GDM1 (cell line): Measurements from ENCODE around the gene COX19.
"Not testable (repeated sequence)": the region's sequence is repeated elsewhere in the genome, so short reads cannot be mapped to it uniquely, and the experiment has no call there.

ENCODE experiments used
- DNase-seq: peaks from one replicate; lab custom pipeline; 2025; lab: John Stamatoyannopoulos, UW

The COX19 gene

DNA sequence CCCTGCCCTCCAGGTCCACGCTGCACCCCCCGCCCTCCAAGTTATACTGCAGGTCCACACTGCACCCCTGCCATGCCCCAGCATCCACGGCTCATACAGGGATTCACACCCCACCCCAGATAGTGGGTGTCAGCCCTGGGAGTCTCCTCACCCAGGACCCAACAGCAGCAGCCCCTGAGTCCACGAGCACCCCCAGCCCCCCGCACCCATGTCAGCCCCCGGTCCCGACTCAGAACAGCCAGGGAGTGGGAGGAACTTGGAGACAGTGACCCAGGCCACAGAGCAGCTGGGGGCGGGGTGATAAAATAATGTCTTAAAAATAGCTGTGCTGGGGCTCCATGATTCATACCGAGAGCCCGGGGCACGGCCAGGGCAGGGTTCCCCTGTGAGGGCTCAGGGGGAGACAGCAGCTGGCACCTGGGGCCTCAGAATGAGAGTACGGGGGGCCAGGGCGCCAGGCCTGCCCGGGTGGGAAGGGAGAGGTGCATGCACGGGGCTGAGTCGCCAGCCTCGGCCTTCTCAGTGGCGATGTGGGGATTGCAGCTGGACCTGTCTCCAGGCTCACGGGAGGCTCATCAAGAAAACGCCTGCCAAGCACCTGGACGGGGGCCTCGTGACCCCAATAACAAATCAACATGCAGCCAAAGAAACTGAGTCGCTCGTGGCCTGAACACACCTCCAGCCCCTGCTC, 50.7 kb downstream of the COX19 start:
- DNase-seq, result peak; percentile 17

DNA sequence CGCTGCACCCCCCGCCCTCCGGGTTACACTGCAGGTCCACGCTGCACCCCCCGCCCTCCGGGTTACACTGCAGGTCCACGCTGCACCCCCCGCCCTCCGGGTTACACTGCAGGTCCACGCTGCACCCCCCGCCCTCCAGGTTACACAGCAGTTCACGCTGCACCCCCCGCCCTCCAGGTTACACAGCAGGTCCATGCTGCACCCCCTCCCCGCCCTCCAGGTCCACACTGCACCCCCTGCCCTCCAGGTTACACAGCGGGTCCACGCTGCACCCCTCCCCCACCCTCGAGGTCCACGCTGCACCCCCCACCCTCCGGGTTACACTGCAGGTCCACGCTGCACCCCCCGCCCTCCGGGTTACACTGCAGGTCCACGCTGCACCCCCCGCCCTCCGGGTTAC, 51.3 kb downstream of the COX19 start:
- not testable (repeated sequence) for DNase-seq

DNA sequence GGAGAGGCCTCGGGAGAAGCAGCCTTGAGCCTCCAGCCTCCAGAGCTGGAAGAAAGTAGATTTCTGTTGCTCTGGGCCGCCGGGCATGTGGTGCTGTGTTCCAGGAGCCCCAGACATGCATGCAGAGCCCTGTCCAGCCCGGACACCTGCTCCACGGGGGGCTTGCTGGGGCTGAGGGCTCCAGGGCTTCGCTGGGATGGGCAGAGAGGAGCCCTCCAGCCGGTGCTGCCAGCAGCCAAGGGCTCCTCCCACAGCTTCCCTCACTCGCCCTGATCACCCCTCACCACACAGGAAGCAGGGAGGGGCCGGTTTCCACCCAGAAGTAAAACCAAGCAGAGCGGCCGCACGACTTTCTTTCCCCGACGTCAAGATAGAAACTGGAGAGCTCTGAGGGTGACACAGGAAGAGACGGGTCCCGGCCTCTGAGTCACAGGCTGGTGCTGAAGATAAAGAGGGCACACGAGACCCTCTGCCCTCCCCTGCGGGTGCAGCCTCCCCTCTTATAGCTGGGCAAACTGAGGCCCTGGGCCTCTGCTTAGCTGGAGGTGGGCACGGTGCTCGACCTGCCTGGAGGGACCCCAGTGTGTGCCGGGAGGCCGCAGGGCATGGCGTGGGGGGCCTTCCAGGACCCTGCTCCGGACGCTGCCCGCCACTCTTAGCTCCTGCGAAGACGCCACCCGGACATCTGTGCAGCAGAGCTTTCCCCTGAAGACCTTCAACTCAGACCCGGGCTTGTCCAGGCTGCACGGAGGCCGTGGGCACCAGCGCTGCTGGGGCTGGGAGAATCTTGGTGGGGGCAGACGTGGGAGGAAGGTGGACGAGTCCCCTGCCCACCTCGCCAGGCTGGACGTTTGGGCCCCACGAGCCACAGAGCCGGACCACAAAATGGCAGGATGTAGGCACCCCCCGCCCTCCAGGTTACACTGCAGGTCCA, 52.0 kb downstream of the COX19 start:
- DNase-seq, result peak; percentile 89

DNA sequence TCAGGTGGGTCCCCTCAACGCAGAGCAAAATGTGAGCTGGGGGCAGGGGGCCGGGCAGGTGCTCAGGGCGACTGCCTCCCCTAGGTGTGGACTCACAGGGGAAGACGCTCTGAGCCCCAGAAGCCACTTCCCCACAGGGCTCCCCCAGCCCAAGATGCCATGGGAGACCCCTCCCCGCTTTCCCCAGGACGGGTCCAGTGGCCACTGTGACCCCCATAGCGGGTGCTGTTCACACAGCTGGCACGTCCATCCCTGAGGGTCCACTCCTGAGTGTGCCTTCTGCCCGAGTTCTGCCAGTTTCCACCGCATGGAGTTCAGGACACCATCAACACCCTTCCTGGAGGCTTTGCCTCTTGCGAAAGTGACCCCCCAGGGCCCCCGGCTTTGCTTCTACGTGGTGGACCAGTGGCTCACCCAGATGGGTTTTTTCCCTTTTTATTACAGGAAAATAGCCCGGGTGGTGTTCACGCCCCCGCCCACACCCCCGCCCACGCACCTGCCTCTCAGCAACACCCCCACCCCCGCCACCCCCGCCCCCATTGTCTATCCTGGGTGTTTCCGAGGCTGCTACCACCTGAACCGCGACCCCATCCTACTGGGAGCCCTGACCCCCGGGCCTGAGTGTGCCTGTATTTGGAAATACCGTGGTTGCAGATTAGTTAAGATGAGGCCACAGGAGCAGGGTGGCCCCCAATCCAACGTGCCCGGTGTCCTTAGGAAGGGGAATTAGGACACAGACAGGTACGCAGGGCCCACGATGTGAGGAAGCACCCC, 52.8 kb downstream of the COX19 start:
- no peak for DNase-seq

DNA sequence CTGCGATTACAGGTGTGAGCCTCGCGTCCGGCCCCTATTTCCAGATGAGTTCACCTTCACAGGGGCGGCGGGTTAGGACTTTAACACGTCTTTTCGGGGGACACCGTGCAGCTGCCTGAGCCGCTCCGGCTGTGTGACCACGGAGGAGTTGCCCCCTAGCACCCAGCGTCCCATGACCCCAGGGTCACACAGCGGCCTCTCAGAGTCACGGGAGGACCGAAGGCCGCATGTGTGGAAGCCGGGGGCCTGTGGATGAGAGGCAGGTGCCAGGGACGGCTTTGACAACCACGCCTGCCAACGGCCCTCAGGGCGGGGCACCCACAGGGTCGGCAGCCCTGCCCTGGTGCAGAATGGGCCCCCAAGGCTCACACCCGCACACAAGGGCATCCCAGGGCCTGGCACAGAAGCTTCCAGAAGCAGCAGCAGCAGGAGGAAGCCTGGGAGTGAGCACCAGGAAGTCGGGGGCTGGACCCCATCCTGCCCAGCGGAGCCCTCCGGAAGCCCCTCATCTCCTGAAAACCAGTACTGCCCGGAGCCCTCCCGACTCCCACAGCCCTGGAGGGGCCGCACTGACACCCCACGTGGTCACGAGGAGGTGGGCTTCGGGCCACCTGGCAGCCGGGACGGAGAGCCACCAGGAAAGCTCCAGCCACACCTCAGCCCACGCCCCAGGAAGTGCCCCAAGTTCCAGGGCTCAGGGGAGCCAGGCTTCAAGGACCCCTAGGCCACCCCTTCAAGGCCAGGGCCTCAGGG, 53.6 kb downstream of the COX19 start:
- no peak for DNase-seq

DNA sequence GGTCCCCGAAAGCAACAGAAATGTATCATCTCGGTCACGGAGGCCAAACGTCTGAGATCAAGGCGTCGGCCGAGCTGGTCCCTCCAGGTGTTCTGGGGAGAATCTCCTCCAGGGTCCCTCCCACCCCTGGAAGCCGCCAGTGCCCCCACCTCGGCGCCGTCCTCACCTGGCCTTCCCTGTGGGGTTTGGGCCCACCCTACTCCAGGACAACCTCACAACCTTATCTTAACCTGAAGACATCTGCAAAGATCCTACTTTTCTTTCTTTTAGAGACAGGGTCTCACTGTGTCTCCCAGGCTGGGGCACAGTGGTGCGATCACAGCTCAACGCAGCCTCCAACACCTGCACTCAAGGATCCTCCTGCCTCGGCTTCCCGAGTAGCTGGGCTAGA, 54.3 kb downstream of the COX19 start:
- DNase-seq, result no peak

DNA sequence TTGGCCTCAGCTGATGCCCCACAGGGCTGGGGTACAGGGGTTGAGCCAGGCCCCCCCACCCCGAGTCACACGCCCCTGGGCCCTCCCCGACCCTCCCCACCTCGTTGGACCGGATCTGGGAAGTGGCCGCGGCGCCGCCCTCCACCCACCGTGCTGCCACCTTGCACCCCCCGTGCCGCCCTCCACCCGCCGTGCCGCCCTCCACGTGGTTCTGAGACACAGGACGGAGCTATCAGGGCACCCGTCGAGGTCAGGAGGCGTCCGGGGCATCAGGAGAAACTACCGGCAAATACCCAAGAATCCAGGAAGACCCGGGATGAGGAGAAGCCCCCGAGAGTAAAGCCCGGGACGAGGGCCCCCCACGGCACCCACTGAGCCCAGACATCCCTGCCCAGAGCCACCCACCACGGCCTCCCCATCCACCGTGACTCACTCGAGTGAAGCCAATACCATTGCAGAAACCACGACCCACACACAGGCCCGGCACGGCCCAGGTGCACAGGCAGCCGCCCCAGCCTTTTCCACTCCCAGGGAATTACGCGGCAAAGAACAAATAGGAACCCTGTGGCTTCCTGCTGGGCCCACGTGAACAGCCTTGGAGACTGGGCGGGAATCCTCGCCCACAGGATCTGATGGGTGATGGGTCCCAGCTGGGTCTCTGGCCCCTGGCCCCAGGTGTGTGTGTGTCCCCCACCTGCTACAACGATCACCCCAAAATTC, 54.8 kb downstream of the COX19 start:
- DNase-seq, result no peak

DNA sequence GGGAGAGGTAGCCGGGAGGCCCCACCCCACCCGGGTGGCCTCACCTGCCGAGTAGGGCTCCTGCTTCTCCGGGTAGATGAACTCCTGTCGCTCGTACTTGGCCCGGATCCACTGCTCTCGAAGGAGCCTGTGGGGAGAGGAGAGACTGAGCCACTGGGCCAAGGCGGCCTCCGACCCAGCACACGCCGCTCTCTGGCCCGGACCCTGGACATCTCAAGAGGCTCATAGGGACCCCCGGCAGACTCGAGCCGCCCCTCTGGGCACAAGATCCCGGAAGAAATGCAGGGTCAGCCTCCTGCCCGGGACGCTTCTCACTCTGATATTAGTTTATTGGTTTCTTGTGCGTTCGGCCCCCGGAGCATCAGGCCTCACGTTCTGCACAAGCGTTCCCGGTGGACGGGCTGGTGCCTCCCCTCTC, 55.4 kb downstream of the COX19 start:
- DNase-seq, result no peak

DNA sequence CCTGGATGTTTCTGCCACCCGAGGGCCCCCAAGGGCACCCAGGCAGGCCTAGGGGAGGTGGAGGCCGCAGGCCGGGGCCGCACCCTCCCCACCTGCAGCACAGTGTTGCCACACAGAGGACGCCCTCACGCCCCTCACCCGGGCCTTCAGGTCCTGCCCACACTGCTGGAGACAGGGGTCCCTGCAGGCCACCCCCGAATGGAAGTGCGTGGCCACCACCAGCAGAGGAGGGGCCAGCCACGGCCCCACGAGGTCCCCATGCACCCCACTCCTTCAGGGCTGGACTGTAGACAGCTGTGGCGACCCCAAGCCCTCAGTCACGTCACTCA, 56.3 kb downstream of the COX19 start:
- no peak for DNase-seq

DNA sequence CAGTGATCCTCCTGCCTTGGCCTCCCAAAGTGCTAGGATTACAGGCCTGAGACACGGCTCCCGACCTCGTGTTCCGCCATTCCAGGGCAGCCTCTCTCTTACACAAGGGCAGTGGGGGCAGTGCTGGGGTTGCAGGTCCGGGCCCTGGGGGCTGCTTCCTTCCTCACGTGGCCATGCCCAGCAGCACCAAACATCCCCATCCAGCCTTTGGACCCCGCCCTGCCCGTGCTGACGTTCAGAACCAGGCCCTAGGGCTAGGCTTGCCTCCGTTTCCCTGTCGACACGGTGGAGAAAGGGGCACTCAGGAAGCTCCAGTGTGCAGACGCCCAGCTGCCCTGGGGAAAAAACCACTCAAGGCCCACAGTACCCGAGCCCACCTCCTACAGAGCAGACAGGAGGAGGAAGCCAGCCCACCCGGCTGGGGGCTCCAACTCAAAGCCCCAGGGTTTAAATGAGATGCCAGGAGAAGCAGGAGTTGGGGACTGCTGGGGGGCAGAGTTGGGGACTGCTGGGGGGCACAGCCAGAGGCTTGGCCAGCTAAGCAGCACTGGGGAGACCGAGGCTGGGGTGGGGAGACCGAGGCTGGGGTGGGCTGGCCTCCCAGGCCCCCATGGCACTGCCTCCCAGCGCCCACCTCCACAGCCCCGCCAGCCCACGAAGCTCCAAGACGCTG, 56.8 kb downstream of the COX19 start:
- no peak for DNase-seq

DNA sequence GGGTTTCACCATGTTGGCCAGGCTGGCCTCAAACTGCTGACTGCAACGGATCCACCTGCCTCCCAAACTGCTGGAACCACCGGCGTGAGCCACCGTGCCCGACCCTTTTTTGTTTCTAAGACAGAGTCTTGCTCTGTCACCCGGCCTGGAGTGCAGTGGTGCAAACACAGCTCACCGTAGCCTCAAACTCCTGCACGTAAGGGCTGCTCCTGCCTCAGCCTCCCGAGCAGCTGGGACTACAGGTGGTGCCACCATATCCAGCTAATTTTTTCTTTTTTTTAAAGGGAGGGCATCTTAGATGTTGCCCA, 57.3 kb downstream of the COX19 start:
- no peak for DNase-seq

DNA sequence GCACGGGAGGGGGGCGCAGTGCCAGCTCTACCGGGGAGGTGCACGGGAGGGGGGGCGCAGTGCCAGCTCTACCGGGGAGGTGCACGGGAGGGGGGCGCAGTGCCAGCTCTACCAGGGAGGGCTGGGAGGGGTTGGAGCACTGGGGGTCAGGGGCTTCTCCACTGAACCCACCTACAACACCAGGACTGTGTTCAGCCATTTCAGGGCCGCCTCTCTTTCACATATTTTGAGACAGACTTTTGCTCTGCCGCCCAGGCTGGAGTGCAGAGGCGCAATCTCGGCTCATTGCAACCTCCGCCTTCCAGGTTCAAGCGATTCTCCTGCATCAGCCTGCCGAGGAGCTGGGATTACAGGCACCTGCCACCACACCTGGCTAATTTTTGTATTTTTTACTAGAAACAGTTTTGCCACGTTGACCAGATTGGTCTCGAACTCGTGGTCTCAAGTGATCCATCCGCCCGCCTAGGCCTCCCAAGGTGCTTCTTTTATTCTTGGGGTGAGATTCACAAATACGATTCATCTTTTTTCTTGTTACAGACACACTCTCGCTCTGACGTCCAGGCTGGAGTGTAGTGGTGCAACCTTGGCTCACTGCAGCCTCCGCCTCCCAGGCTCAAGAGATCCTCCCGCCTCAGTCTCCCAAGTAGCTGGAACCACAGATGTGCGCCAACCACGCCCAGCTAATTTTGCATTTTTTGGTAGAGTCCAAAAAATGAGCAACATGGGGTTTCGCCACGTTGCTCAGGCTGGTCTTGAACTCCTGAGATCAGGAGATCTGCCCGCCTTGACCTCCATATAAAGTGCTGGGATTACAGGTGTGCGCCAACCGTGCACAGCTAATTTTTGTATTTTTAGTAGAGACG, 57.9 kb downstream of the COX19 start:
- no peak for DNase-seq

DNA sequence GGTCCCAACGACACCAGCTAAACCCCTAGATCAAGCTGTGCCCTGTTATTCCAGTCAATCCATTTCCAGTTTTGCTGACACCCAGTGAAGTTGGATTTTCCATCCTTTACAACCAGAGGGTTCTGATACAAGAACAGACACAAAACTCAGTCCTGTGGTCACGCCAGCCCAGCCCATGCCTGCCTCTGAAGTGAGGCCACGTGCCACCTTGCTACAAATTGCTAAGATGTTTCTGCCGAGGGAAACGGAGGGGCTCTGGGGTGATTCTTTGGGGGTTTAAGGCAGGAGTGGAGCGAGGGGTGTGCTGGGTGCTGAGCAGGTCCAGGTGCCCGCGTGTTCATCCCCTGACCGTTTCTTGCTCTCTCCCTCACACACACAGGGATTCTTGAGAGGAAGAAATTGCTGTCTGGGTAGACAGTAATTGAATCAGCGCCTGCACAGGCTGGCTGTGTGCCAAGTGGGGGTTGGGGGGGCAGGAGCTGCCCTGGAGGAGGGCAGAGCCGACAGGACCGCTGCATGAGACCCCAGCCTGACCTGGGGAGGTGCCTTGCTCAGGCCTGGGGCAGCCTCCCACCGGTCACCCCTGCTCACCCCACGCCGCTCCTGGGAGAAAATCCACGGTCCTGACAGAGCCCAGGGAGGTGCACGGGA, 58.9 kb downstream of the COX19 start:
- DNase-seq, result no peak
